Endothelial cell of umbilical vein (primary cell): ENCODE results near the gene ZFYVE16. TPM values are rescaled to one million over a fixed set of nuclear protein-coding genes. Genes with fewer than 3 reads are reported as not detected.

Experiments used
- BruUV-seq: library from RNA; stranded (reverse); fragments of 400-500 nt; replicated peaks from 2 replicates; lab custom pipeline; 2021; lab: Mats Ljungman, UMichigan
- CTCF ChIA-PET: fragments of 300-600, 350-600 bp; sonication (Branson Sonifier 250); formaldehyde crosslinking; loops from one replicate; lab custom pipeline; 2021; ENCODE audit warnings: antibody characterized with exemption, inconsistent platforms; lab: Charles Lee
- POLR2A ChIA-PET: fragments of 300-600, 350-600 bp; sonication (Branson Sonifier 250); formaldehyde crosslinking; loops from one replicate; lab custom pipeline; 2021; ENCODE audit warnings: antibody characterized with exemption, inconsistent platforms; lab: Charles Lee
- DNase-seq: peaks from one replicate; pipeline ENCODE4 v3.0.0-alpha.2; 2011; ENCODE audit warnings: low read depth, low spot score
- FAIRE-seq: peaks from 2 replicates; lab custom pipeline; 2011; peaks lifted over from hg19 to GRCh38; lab: Jason Lieb, UNC
- H2AFZ ChIP-seq: 2 replicates; pipeline ENCODE4 v1.6.0; 2012; ENCODE audit warnings: low read depth, low read length, control low read depth, inconsistent platforms
- H3K27ac ChIP-seq: 2 replicates; pipeline ENCODE4 v1.5.1; 2011; ENCODE audit warnings: low read depth, mild to moderate bottlenecking, control low read depth, low read length, moderate library complexity; ENCODE audit not compliant: insufficient read depth
- H3K27me3 ChIP-seq, 2 experiments: 2 replicates each; pipeline versions ENCODE4 v1.6.0 to v1.6.1; 2011; ENCODE audit warnings: low read length in 2 of 2, mixed read lengths in 1 of 2; ENCODE audit not compliant: control insufficient read depth in 2 of 2, insufficient read depth in 2 of 2
- H3K36me3 ChIP-seq, 2 experiments: 2 replicates in 1 of 2; 3 replicates in 1 of 2; pipeline ENCODE4 v1.5.1; 2011; ENCODE audit warnings: low read length in 2 of 2, mild to moderate bottlenecking in 1 of 2, moderate library complexity in 1 of 2; ENCODE audit not compliant: control insufficient read depth in 2 of 2, insufficient read depth in 2 of 2; ENCODE audit errors: extremely low read depth in 1 of 2
- H3K4me1 ChIP-seq: 3 replicates; pipeline ENCODE4 v1.5.1; 2011; ENCODE audit warnings: mild to moderate bottlenecking, low read length; ENCODE audit not compliant: control insufficient read depth, insufficient read depth; ENCODE audit errors: extremely low read depth
- H3K4me2 ChIP-seq: 2 replicates; pipeline ENCODE4 v1.6.1; 2011; ENCODE audit warnings: low read length, control low read depth, mixed read lengths; ENCODE audit not compliant: insufficient read depth
- H3K4me3 ChIP-seq, 3 experiments: fragments of 200-600 bp in 1 of 3; sonication (generic), shearing (Covaris generic) in 1 of 3; replicated peaks in 1 of 3; 2 replicates each; pipeline ENCODE4 v1.5.1; 2011 to 2016; ENCODE audit warnings: control low read depth in 3 of 3, low read length in 3 of 3, mild to moderate bottlenecking in 2 of 3, inconsistent platforms in 1 of 3, low read depth in 1 of 3, moderate library complexity in 1 of 3; ENCODE audit not compliant: insufficient read depth in 1 of 3
- H3K79me2 ChIP-seq: 2 replicates; pipeline ENCODE4 v1.6.0; 2012; ENCODE audit warnings: low read length, inconsistent platforms; ENCODE audit not compliant: control insufficient read depth, insufficient read depth
- H3K9ac ChIP-seq: replicated peaks from 2 replicates; pipeline ENCODE3; 2011; ENCODE audit warnings: low read length, control low read depth; ENCODE audit not compliant: insufficient read depth; ENCODE audit errors: extremely low read depth
- H3K9me1 ChIP-seq: replicated peaks from 3 replicates; pipeline ENCODE4 v1.6.0; 2011; ENCODE audit warnings: mild to moderate bottlenecking, low read length; ENCODE audit not compliant: control insufficient read depth, insufficient read depth; ENCODE audit errors: extremely low read depth
- H3K9me3 ChIP-seq: replicated peaks from 2 replicates; pipeline ENCODE4 v1.5.1; 2012; ENCODE audit warnings: low read length, inconsistent platforms; ENCODE audit not compliant: control insufficient read depth, insufficient read depth
- H4K20me1 ChIP-seq: replicated peaks from 2 replicates; pipeline ENCODE3; 2011; ENCODE audit warnings: mild to moderate bottlenecking, low read length; ENCODE audit not compliant: control insufficient read depth, insufficient read depth; ENCODE audit errors: extremely low read depth
- CTCF ChIP-seq, 2 donors: IDR thresholded peaks; 1 replicate in 1 of 2; 2 replicates in 1 of 2; pipeline ENCODE4 v1.5.1; 2011; ENCODE audit warnings: low read length in 2 of 2, mild to moderate bottlenecking in 2 of 2, moderate library complexity in 2 of 2, control low read depth in 1 of 2, inconsistent platforms in 1 of 2, low read depth in 1 of 2; ENCODE audit not compliant: insufficient read depth in 1 of 2; ENCODE audit errors: extremely low read depth in 1 of 2
- FOS ChIP-seq: IDR thresholded peaks from 2 replicates; pipeline ENCODE4 v1.6.1; 2011; ENCODE audit warnings: mild to moderate bottlenecking, low read length, moderate library complexity, borderline replicate concordance; ENCODE audit not compliant: insufficient read depth
- GATA2 ChIP-seq: IDR thresholded peaks from 2 replicates; pipeline ENCODE4 v1.7.0; 2011; ENCODE audit warnings: low read depth, mild to moderate bottlenecking, moderate library complexity, mixed read lengths, low read length; ENCODE audit not compliant: insufficient read length, insufficient read depth
- JUN ChIP-seq: IDR thresholded peaks from 2 replicates; pipeline ENCODE4 v1.6.1; 2011; ENCODE audit warnings: borderline replicate concordance, low read depth; ENCODE audit not compliant: insufficient read length, insufficient read depth
- dilution Hi-C: fragments of 300-500 bp; cut with MboI; formaldehyde crosslinking; loops from one replicate; pipeline ENCODE4 v1.15.0; 2019; ENCODE audit warnings: low sequenced_read_pairs; ENCODE audit not compliant: extremely low pct_ligation_motif_present
- intact Hi-C: fragments of 100-400 bp; cut with micrococcal nuclease; formaldehyde crosslinking; loops from one replicate; pipeline ENCODE4 v1.10.0; 2022
- polyA plus RNA-seq, 4 experiments: library from polyadenylated mRNA; depleted of rRNA in 3 of 4; stranded (reverse) in 3 of 4; unstranded in 1 of 4; fragments of >200 nt; gene quantifications; 2 replicates each; pipeline versions ENCODE4 v1.2.1 to v1.2.3, GENCODE V29; 2011 to 2012; ENCODE audit warnings: missing spikeins in 1 of 4
- small RNA-seq: library from RNA; depleted of rRNA; stranded (forward); fragments of <200 nt; gene quantifications from one replicate; pipeline ENCODE3, GENCODE V24; 2012; ENCODE audit warnings: low replicate concordance, low read depth; ENCODE audit not compliant: insufficient read depth, insufficient read length
- total RNA-seq: library from RNA; stranded (reverse); gene quantifications from 2 replicates; pipeline ENCODE4 v1.2.3, GENCODE V29; 2021

The ZFYVE16 gene
- total and polyA plus RNA-seq, 2 donors (not counting 3 experiments of a cell fraction or from before 2014, with no cell fraction given), result 5.1 to 43.1 TPM

- Histone ChIP-seq H3K27ac (no peak overlapping the region), H3K9me3 (no peaks in the 10 kb centered on the region), H3K9me1 (no peaks in the 10 kb centered on the region), H2AFZ (no peak overlapping the region), H3K27me3 (no peaks in the 10 kb centered on the region), H3K9ac (no peak overlapping the region), H3K4me3 (no peak overlapping the region), H3K79me2 (no peaks in the 10 kb centered on the region), H3K4me2 (no peak overlapping the region), H3K4me1 (peaks cover 2% of the 10 kb centered on the region), H4K20me1 (no peaks in the 10 kb centered on the region), H3K36me3 (no peaks in the 10 kb centered on the region)
- ChIA-PET POLR2A (no interaction called here), CTCF (no interaction called here)
- DNase-seq (peak; percentile 81), FAIRE-seq (peak; percentile 78)
- peak; percentile 57 for TF ChIP-seq FOS
- no peak for TF ChIP-seq CTCF (IDR thresholded peaks at IDR 0.05; ENCODE audit: extremely low read depth in 1 of 2, insufficient read depth in 1 of 2, low read depth in 1 of 2, low read length in 2 of 2)
- TF ChIP-seq GATA2, result peak; percentile 59
- TF ChIP-seq JUN, result peak; percentile 61
- dilution Hi-C loops, result no loop called here
- intact Hi-C loops, result no loop called here
- no TSS peak for BruUV-seq
Measured at GRCh38 chr5:80516826-80517225, 109.0 kb downstream of the ZFYVE16 start.

Small RNAs within 50 kb of the gene (small RNA-seq; reads per million reads assigned to genes)
- not detected for gene RNU6-211P

Other genes starting within 250 kb of the ZFYVE16 start
- gene SERINC5, start 152.0 kb upstream of the ZFYVE16 start, total RNA-seq, result 9.9 and 10.1 TPM in 2 replicates
- gene SERINC5, start 152.0 kb upstream of the ZFYVE16 start, polyA plus RNA-seq, result 2.6 and 3.2 TPM in 2 replicates
- not detected in 2 replicates for gene SPZ1, start 88.1 kb upstream of the ZFYVE16 start, total RNA-seq
- not detected in 2 replicates for gene SPZ1, start 88.1 kb upstream of the ZFYVE16 start, polyA plus RNA-seq
- gene FAM151B, start 80.0 kb downstream of the ZFYVE16 start, total RNA-seq, result 2.0 and 2.6 TPM in 2 replicates
- 0.64 and 0.91 TPM in 2 replicates for gene FAM151B, start 80.0 kb downstream of the ZFYVE16 start, polyA plus RNA-seq
- gene ANKRD34B, start 162.2 kb downstream of the ZFYVE16 start, total RNA-seq, result not detected in 2 replicates
- gene ANKRD34B, start 162.2 kb downstream of the ZFYVE16 start, polyA plus RNA-seq, result not detected in 2 replicates
- 10.5 and 13.0 TPM in 2 replicates for gene MSH3, start 246.6 kb downstream of the ZFYVE16 start, total RNA-seq
- 1.4 and 2.0 TPM in 2 replicates for gene MSH3, start 246.6 kb downstream of the ZFYVE16 start, polyA plus RNA-seq
- gene DHFR, start 246.9 kb downstream of the ZFYVE16 start, total RNA-seq, result 32.8 and 35.8 TPM in 2 replicates
- gene DHFR, start 246.9 kb downstream of the ZFYVE16 start, polyA plus RNA-seq, result 11.4 and 17.6 TPM in 2 replicates